GM08714 (cell line): ENCODE measurements around the gene TSPO.

Experiments used
- H3K4me3 ChIP-seq: fragments of 200-500 bp; sonication (Bioruptor generic); 2 replicates; pipeline ENCODE4 v1.5.1; 2014; ENCODE audit warnings: mild to moderate bottlenecking, low read length, inconsistent platforms
- ZNF274 ChIP-seq: IDR thresholded peaks from 2 replicates; pipeline ENCODE4 v1.6.1; 2012; ENCODE audit warnings: mild to moderate bottlenecking, low read depth, low read length

The TSPO gene

DNA sequence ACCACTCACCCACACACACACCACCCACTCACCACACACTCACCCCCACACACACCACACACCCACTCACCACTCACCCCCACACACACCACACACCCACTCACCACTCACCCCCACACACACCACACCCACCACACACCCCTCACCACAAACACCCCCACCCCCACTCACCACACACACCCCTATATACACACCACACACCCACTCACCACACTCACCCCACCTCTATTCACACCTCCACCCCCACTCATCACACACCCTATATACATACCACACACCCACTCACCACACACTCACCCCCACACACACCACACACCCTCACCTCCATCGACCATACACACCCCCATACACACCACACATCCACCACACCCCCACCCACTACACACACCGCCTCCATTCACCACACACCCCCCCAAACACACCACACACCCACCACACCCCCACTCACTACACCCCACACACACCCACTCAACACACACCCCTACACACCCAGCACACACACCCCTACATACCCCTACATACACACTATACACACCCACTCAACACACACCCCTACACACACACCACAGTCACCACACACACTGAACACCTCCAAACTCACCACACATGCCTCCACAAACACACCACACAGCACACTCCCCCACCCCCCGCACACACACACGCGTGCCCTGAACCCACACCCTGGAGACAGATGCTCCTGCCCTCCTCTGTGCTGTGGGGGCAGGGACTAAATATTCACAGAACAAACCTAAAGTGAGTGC is 54.6 kb downstream of the TSPO start:
- no peak overlapping the region for H3K4me3 ChIP-seq
- no peak for TF ChIP-seq ZNF274

DNA sequence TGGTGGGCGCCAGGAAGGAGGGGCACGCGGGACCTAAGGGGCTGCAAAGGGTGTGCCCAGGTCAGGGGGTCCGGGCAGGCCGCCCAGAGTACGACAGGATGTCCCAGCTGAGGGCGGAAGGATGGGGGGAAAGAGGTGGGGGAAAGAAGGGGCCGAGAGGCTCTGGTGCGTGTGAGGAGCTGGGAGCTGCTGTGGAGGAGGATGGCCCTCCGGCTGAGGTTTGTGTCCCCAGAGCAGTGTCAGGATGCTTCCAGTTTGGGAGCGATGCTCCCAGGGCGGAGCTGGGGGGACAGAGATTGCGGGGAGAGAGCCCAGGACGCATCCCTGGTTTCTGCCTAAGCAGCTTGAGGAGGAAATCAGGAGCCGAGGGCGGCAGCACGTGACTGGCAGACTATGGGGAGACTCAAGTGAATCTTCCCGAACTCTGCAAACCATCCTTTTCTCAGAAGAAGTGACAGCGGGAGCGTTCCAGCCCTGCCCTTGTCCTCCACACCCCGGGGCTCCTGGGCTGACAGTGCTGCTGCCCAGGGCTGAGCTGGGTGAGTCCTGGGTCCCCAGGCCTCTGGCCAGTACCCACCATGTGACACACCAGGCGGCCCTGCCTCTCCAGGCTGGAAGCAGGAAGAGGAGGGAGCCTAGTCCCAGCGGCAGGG is 55.3 kb downstream of the TSPO start:
- no peak for TF ChIP-seq ZNF274
- no peak overlapping the region for H3K4me3 ChIP-seq

DNA sequence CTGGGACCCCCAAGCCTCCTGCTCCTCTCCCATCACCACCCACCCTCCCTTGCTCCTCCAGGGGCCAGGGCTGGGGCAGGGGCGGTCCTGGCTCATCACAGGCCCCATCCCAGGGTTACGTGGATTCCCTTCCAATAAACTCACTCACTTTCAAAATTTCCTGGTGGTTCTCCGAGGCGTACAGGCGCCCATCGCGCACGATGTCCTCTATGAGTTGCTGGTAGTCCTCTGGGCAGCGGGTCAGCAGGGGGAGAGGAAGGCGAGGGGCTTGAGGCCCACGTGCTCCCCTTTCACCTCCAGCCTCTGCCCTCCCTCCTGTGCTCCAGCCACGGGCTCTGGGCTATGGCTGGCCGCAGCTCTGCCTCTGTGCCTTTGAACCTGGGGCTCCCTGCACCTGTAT is 56.0 kb downstream of the TSPO start:
- no peak for TF ChIP-seq ZNF274
- no peak overlapping the region for H3K4me3 ChIP-seq

- no peak overlapping the region for H3K4me3 ChIP-seq
- no peak for TF ChIP-seq ZNF274
These were observed 56.7 kb downstream of the TSPO start for GRCh38 chr22:43207849-43208702.

- no peak for TF ChIP-seq ZNF274
- H3K4me3 ChIP-seq: no peak overlapping the region
These were observed 57.6 kb downstream of the TSPO start for GRCh38 chr22:43208703-43209522.

DNA sequence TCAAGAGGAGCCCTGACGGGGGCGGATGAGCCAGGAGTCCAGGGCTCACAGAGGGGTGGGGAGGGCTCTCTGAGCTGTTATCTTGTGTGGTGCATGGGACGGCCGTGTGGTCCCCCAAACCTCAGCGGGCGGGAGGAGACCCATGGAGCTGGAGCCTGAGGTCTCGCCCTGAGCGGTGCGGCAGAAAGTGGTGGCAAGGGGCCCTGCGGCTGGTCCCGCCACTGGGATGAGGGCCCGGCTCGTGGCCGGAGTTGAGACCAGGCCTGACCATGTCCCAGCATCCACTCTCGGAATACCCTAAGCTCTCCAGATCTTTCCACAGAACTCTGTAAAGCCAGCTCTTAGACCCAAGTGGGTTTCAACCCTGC is 58.1 kb downstream of the TSPO start:
- no peak overlapping the region for H3K4me3 ChIP-seq
- no peak for TF ChIP-seq ZNF274

- H3K4me3 ChIP-seq: no peak overlapping the region
- no peak for TF ChIP-seq ZNF274
These were observed 58.6 kb downstream of the TSPO start for GRCh38 chr22:43209971-43210370.

GRCh38 chr22:43210631-43211515 is 59.5 kb downstream of the TSPO start:
- no peak for TF ChIP-seq ZNF274
- H3K4me3 ChIP-seq: no peak overlapping the region

GRCh38 chr22:43211941-43212433 is 60.6 kb downstream of the TSPO start:
- TF ChIP-seq ZNF274: no peak
- H3K4me3 ChIP-seq: no peak overlapping the region

DNA sequence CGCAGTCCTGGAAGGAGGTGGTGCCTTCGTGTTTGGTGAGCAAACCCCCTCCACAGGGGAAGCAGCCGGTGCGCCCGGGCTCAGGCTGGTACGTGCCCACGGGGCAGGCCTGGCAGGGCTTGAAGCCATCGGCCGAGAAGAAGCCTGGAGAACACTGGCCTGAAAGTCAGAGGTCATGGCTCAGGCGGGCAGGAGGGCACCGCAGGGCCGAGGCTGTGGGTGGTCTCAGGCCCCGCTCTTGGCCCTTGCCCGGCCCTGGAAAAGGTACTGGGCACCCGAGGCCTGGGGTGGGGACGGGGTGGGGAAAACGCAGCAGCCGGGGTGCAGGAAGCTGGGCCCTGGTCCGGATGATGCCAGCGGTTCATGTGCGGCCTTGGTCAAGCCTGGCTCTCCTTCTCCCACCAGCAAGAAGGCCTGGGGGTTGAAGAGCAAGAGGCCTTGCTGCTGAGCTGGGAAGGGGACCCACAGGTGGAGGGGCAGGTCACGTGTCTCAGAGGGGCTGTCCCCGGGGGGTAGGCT is 61.1 kb downstream of the TSPO start:
- TF ChIP-seq ZNF274: no peak
- no peak overlapping the region for H3K4me3 ChIP-seq
